GM18502 (cell line): Measurements from ENCODE around the gene BAG2.

Experiments
- ATAC-seq: cut with Tn5 transposase; IDR thresholded peaks from one replicate; pipeline ENCODE4 v1.9.1; 2021; ENCODE audit warnings: mild to moderate bottlenecking; ENCODE audit not compliant: unreplicated experiment, poor library complexity

BAG2 gene

DNA sequence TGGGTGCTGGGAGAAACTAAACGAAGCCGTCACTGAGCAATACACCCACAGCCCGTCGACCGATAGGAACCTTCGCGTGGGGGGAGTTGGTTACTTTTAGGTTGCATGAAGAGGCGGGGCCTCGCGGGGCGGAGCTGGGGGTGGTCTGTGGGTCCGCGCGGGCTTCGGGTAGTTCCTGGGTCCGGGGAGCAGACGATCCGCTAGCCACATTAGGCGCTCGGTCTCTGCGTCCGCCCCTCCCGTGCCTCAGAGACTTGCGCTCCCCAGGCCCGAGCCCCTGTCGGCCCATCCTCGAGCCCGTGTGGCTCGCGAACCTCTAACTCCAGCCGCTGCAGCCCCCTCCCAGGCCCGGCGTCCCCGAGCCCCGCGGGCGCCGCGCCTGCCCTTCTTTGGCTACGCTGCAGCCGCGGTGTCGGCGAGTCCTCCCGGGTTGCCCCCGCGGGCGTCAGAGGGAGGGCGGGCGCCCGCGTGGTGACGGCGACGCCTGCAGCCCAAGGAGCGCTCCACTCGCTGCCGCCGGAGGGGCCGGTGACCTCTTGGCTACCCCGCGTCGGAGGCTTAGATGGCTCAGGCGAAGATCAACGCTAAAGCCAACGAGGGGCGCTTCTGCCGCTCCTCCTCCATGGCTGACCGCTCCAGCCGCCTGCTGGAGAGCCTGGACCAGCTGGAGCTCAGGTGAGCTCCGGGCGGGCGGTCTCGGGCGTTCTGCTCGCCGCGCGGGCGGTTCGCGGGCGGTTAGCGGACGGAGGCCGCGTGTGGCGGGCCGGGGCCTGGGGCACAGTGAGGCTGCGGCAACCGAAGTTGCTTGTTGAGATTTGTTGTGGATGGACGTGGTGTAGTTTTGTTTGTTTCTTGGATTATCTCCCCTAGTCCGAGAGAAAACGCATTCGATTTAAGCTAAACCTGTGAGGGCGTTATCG, at the start of gene BAG2:
Gene BAG2, plus strand, starts transcription at position 191 of the 920 bp plus-strand sequence. Its CDS starts 372 bp downstream, at position 563.
- peak; percentile 89 for ATAC-seq

DNA sequence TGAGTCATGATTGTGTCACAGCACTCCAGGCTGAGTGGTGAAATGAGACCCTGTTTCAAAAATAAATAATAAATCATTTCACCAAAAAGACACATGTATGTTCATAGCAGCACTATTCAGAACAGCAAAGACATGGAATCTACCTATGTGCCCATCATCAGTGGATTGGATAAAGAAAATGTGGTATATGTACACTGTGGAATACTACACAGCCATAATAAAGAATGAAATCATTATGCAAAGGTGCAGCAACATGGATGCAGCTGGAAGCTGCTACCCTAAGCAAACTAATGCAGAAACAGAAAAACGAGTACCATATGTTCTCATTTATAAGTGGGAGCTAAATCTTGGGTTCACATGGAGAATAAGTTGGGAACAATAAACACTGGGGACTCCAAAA, 49.0 kb upstream of the BAG2 start:
- ATAC-seq, result no peak

DNA sequence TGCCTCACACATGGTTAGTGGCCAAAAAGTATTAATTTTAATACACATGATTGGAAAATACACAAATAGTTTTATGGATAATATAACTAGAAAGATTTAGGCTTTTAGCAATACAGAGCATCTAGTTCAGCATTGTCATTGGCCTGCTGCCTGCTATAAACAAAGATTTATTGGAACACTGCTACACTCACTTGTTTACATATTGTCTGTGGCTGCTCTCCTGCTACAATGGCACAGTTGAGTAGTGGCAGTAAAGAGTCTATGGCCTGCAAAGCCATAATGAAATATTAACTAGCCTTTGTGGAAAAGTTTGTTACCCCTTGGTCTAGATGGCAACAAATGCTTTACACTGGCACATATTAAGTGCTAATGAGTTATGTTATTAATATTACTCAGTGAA, 44.4 kb upstream of the BAG2 start:
- ATAC-seq, result no peak

DNA sequence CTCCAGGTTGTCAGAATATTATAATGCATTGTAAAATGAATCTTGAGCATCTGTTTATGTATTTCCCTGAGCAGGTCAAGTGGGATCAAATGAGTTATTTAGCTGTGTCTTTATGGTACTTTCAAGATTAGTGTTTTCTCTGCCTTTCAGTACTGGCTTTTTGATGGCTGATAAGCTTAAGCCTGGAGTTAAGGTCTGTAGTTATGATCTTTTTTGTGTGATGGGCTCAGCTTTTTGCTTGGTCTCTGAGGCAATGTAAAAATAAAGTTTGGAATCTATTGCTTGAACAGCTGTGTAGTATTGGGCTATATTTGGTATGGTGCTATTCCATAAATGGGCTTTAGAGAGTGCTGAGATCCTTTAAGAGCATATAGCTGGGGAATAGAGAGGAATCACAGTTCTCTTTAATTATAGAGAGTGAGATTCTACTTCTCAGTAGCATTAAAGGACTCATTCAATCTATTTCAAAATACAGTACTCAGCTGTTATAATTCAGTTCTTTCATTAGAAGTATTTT, 41.4 kb upstream of the BAG2 start:
- no peak for ATAC-seq

DNA sequence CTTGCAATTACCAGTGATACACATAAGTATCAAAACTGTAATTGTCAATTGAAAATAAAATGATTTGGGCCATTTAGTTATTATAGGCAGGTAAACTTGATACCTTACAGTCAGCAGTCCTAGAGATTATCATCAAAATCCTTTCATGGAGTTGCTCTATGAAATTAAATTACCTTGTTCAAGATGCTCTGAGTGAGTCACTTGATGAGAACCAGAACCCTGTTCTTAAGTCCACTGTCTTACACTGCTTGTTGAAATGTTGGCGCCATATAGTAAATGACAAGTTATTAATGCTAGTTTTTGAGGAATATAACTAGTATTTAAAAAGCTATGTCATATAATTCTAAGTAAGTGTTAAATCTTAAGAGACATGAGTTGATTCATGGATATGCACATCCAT, 37.2 kb upstream of the BAG2 start:
- ATAC-seq, result no peak

DNA sequence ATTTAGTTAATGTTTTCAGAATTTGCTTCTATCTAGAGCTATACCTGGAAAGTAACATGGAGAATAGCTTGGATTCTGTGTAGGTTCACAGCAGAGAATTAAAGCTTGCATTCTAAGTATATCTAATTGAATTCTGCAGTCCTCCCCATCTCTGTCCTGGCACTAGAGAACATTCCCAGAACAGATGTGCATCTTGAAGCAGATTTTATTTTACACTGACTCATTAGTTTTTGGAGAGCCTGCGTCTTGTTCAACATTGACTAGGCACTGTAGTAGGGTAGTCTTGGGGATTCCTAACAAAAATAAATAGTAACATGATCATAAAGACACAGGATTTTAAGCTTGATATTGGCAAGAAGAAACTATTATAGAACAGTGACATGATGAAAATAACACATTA, 36.2 kb upstream of the BAG2 start:
- ATAC-seq, result no peak

DNA sequence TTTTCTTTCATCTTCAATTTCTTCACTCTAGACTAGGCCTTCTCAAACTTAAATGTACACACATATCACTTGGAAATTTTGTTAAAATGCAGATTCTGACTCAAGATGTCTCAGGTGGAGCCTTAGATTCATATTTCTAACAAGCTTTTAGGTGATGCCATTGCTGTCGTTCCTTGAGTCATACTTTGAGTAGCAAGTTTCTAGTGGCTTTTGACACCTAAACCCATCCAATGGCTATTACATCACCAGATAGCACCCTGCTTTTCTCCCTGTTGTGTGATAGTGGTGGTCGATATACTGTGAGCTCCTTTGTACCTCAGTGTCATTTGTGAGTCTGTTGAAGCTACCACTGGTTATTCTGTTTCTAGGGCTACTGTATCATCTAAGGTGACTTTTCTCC, 34.8 kb upstream of the BAG2 start:
- ATAC-seq, result no peak

DNA sequence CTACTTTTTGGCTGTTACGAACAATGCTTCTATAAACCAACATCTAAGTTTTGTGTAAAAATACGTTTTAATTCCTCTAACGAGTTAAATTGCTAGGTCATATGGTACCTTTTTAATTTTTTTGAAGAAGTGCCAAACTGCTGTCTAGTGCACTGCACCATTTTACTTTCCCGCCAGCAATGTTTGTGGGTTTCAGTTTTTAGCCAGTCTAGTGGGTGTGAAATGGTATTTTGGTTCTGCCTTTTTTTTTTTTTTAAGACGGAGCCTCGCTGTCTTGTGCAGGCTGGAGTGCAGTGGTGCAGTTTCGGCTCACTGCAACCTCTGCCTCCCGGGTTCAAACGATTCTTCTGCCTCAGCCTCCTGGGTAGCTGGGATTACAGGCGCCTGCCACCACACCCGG, 34.1 kb upstream of the BAG2 start:
- ATAC-seq, result no peak

DNA sequence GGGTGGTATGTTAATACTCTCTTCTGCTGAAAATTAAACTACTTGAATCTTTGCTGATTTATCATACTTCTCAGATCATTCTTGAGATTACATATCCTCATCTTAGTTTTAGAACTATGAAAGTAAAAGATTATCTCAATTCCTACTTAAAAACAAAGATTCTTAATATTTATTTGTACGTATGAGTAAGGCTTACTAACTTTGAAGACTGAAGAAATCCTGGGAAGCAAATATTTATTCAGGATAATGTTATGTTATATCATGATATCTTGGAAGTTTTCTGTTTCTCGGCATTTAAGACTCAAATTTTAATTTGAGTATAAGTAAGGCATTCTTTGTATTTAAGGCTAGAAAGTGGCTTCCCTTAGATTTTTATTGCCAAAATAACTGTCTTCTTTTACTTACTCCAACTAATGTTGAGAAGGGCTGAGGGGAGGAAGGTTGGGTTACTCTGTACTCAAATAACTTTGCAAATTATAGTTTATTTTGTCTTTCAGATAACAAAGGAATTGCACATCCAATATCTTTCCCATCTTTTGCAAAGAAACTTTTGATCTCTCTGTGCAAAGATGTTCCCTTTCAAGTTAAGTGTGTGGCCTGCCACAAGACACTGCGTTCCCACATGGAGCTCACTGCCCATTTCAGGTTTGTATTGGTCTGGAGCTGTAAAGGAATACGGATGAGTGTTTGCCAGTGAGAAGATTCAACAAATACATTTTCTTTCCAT, 30.5 kb upstream of the BAG2 start:
- no peak for ATAC-seq

DNA sequence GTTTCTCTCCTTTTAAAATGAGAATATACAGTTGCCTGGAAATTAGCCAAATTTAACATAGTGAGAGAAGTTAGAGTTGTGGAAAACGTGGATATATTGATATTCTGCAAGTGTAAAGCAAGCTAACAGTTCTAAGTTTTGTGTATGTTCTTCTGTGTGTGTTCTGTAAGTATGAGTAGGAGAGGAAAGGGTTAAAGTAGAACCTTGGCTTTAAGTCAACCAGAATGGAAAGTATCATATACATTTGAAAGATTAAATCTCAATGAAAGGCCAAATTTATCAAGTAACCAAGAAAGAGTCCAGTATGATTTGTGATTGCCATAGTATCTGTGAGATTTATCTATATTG, 30.0 kb upstream of the BAG2 start:
- no peak for ATAC-seq

DNA sequence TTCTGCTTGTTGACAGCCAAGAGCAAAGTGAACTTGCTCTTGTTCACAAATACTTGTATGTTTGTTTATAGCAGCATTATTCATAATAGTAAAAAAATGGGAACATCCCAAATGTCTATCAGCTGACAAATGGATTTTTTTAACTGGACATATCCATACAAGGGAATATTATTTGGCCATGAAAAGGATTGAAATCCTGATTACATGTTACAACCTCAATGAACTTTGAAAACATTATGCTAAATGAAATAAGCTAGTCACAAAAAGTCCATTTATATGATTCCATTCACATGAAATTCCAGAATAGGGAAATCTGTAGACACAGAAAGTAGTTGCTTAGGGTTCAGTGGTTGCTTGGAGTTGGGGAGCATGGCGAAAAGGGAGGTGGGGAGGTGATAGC, 28.4 kb upstream of the BAG2 start:
- no peak for ATAC-seq

DNA sequence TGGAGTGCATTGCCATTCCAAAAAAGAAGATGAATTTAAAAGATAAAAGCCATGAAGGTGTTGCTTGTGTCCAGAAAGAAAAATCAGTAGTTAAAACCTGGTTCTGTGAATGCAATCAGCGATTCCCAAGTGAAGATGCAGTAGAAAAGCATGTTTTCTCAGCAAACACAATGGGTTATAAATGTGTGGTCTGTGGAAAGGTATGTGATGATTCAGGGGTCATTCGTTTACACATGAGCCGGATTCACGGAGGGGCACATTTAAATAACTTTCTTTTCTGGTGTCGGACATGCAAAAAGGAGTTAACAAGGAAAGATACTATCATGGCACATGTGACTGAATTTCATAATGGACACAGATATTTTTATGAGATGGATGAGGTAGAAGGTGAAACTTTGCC, 24.7 kb upstream of the BAG2 start:
- no peak for ATAC-seq

DNA sequence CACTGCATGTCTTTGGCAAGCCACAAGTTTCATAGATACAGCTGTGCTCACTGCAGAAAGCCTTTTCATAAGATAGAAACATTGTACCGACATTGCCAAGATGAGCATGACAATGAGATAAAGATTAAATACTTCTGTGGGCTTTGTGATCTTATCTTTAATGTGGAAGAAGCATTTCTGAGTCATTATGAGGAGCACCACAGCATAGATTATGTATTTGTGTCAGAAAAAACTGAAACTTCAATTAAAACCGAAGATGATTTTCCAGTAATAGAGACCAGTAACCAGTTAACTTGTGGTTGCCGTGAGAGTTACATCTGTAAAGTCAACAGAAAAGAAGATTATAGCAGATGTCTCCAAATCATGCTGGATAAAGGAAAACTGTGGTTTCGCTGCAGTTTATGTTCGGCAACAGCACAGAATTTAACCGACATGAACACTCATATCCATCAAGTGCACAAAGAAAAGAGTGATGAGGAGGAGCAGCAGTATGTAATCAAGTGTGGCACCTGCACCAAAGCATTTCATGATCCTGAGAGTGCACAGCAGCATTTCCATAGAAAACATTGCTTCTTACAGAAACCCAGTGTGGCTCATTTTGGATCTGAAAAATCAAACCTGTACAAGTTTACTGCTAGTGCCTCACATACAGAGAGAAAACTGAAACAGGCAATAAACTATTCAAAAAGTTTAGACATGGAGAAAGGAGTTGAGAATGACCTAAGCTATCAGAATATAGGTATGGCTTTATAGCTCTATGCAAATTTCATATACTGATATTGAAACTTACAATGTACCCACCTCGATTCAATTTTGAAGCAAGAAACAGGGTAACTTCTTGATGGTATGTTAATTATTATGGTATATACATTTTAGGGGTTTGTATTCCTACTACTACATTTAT, 23.9 kb upstream of the BAG2 start:
- no peak for ATAC-seq

DNA sequence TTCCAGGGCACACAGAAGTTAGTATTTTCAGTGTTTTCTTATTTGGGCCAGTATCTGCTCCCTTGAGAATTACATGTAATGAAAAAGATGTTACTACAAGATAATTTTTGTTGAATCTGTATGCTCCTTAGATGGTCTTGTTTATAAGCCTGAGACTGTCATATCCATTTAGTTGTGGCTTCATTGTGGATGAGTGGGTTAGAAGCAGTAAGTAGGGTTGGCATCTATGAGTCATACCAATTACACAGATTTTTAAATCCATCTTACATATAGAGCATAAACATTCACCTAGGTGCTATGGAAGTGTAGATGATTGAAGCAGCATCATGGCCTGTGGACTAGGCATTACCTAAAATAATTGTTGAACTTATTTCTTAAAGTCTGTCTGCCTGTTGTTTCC, 13.5 kb upstream of the BAG2 start:
- no peak for ATAC-seq

DNA sequence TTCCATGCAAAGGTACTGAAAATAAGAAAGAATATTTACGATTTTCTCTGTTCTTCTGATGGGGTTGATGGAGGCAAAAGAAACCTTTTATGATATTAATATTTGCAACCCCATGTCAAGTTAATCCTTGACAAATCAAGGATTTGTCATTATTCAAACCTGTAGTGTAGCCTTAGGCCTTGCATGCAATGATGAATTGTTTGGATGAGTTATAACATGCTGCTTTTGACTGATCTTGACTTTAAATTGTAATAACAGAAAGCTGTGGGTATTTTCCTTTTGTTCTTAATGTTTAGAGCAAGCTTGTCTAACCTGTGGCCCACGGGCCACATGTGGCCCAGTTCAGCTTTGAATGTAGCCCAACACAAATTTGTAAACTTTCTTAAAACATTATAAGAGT, 13.0 kb upstream of the BAG2 start:
- no peak for ATAC-seq

DNA sequence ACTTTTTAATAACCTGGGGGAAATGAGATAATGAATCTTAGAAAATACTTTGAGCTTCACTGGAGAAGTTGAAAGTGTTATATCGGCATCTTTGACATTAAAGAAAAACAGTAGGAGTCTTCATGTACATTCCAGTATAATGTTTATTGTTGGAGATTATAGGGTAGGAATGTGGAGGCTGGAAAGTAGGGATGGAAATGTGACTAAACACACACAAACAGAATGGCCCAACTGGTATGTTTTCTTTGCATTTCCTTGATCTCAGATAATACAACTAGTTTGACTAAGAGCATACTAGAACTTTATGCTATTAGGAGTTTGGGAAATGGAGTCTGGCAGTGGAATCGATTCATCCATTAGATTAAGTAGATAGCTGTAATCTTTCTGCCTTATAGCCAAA, 10.1 kb upstream of the BAG2 start:
- ATAC-seq, result no peak

DNA sequence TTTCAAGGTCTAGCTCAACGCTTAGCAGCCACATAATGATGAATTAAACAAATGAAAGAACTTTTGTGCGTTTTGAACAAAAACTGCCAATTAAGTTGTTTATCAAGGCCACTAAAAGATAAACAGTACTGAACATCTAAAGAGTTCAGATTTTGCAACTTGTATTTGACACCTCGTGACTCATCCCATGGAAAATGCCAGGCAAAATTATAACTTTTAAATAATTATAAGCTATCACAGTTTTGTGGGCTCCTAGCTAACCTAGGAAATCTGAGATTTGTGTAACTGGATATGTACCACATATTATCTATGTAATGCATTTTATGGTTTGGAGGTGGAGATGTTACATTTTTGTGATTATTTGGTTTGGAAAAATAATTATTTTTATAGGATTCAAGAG, 9.6 kb upstream of the BAG2 start:
- no peak for ATAC-seq

DNA sequence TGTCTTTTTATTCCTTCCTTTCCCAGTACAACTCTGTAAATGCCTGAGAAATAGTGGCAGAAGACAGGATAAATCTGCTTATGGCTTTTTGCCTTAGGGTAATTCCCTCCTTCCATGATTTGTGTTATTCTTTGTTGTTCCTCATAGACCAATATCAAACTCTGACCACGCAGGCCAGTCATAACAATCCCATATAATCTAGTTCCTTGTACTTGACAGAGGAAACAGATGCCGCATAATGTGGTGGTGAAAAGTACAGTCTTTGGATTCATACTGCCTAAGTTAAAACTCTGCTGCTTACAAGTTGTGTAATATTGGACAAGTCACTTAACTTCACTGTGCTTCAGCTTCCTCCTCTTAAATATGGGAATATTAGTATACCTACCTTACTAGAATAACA, 8.2 kb upstream of the BAG2 start:
- no peak for ATAC-seq

DNA sequence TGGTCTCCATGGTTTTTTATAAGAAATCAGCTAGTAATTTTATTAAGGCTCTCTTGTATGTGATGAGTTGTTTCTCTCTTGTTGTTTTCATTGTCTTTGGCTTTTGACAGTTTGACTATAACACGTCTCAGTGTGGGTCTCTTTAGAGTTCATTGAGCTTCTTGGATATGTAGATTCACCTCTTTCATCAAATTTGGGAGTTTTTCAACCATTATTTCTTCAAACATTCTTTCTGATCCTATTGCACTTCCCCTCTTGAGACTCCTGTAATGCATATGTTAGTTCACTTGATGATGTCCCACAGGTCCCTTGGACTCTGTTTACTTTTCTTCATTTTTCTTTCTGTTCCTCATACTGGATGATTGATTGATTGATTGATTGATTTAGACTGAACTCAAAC, 7.0 kb upstream of the BAG2 start:
- ATAC-seq, result no peak

DNA sequence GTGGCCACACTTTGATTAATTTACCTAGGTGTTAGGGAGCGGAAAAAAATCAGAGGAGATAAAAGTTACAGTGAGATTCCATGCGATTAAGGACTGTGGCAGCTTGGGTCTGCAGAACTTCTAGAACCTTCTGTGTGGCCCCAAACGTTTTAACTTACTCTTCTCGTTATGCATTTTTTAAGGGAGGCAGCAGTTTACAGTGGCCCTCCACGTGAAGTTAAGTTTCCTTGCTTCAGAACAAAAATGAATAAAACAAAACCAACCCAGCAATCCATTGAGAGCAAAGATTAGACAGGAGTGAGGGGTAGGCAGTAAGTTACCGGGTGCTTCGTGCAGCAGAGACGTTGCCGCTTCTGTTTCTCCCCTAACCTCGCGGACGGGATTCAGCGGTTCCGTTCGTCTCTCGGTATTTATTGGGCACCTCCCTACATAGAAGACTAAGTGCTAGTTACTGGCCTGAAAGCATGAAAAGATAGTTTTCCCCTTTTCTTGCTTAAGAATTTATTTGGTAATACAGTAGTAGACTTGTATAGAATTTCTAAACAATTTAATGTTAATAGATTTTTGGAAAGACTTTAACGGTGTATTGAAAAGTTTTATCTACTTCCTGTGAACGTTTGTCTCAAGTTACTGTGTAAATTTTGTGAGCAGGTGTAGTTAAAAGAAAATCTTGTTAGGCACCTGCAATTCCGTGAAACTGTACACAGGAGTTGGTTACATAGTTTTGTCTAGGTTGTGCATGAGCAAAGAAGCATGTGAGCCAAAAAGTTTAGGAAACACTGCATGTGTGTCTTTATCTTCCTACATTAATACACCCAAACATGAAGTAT, 1.1 kb downstream of the BAG2 start:
- peak; percentile 15 for ATAC-seq
